Adrenal gland (tissue), 5 donors: Measurements from ENCODE around the gene KRT81.

Experiments
- CTCF ChIP-seq, 6 experiments: fragments of 450-650 bp in 4 of 6; fragments of 200-600 bp in 2 of 6; sonication (generic) in 1 of 6; IDR thresholded peaks; 1 replicate in 5 of 6; 2 replicates in 1 of 6; pipeline versions ENCODE4 v1.5.1 to v1.8.0; 2016 to 2021; ENCODE audit warnings: antibody characterized with exemption in 6 of 6, mild to moderate bottlenecking in 2 of 6, moderate library complexity in 1 of 6
- POLR2A ChIP-seq, 2 donors: fragments of 450-650 bp; IDR thresholded peaks; one replicate each; pipeline ENCODE4 v1.6.1; 2017; ENCODE audit warnings: antibody characterized with exemption in 2 of 2, mild to moderate bottlenecking in 2 of 2, moderate library complexity in 1 of 2
- donor health status: DM: no; HTN: no; CAD: no.

DNA sequence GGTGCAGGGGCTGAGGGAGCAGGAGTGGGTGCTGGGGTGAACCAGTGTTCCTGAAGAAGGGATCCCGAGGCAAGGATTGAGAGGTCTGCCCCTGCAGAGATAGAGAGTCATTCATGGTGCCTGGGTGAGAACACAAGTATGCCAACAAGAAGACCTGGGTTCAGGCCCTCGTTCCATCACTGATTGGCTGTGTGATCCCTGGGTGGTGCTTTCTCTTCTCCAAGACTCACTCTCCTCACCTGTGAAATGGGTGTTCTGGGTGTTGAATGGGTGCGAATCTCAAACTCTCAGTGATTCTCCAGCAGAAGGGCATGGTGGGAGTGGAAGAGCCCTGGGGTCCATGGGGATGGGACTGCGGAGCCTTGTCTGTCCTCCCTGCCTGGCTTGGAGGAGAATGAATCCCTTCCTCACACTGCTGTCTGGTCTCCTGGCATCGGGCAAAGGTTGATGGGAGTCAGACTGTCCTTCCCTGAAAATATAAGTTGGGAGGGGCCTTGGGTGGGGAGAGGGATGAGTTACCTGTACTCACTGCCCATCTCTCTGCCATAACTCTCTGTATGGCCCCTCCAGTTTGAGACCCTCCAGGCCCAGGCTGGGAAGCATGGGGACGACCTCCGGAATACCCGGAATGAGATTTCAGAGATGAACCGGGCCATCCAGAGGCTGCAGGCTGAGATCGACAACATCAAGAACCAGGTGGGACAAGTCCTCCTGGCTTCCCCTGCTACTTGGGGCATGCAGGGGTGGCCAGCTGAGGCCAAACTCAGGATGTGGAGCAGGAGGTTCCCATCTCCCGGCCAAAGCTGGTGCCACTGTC, 48.7 kb downstream of the KRT81 start:
- no peak for TF ChIP-seq CTCF (IDR thresholded peaks at IDR 0.05)
- no peak for TF ChIP-seq POLR2A (IDR thresholded peaks at IDR 0.05)
